Measurements from ENCODE around the gene NUP42.

DNA sequence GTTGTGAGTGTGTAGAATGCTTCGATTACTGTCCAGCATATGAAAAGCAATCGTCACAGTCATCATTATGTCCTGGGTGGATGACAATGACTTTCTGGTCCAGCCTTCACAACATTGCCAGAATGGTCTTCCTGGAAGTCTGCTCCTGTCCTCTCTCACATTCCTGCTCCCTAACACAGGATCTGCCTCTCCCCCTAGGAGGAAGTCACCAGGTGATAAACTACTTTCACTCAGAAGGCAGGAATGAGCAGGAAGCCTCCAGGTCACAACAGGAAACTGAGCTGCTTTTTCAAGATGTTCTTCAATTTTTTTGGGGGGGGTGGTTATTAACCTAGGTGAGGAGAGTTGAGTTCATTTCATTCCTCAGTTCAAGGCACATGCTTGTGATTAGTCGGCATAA is 51.1 kb downstream of the NUP42 start:
- no peak for TF ChIP-seq POLR2A (IDR thresholded peaks at IDR 0.05; ENCODE audit: low read depth)
- TF ChIP-seq, protein P1, sequence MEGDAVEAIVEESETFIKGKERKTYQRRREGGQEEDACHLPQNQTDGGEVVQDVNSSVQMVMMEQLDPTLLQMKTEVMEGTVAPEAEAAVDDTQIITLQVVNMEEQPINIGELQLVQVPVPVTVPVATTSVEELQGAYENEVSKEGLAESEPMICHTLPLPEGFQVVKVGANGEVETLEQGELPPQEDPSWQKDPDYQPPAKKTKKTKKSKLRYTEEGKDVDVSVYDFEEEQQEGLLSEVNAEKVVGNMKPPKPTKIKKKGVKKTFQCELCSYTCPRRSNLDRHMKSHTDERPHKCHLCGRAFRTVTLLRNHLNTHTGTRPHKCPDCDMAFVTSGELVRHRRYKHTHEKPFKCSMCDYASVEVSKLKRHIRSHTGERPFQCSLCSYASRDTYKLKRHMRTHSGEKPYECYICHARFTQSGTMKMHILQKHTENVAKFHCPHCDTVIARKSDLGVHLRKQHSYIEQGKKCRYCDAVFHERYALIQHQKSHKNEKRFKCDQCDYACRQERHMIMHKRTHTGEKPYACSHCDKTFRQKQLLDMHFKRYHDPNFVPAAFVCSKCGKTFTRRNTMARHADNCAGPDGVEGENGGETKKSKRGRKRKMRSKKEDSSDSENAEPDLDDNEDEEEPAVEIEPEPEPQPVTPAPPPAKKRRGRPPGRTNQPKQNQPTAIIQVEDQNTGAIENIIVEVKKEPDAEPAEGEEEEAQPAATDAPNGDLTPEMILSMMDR (IDR thresholded peaks at IDR 0.05): no peak
- TF ChIP-seq EP300 (IDR thresholded peaks at IDR 0.05): no peak
- TF ChIP-seq POLR2AphosphoS5 (IDR thresholded peaks at IDR 0.05): no peak

Data from esophagus muscularis mucosa (tissue), 4 donors.